Skeletal muscle satellite cell (primary cell): Measurements from ENCODE around the gene PANX2.

ENCODE experiments used
- H3K27me3 ChIP-seq: 2 replicates; pipeline ENCODE4 v1.7.0; 2013; ENCODE audit warnings: low read length; ENCODE audit not compliant: control insufficient read depth, insufficient read depth
- H3K36me3 ChIP-seq: 2 replicates; pipeline ENCODE4 v1.7.0; 2013; ENCODE audit warnings: mild to moderate bottlenecking, control low read depth, low read length; ENCODE audit not compliant: insufficient read depth
- H3K4me1 ChIP-seq: 2 replicates; pipeline ENCODE4 v1.7.0; 2013; ENCODE audit warnings: low read length; ENCODE audit not compliant: control insufficient read depth, insufficient read depth
- H3K4me2 ChIP-seq: 2 replicates; pipeline ENCODE4 v1.7.0; 2013; ENCODE audit warnings: mild to moderate bottlenecking, low read length
- H3K4me3 ChIP-seq: 2 replicates; pipeline ENCODE4 v1.7.0; 2013; ENCODE audit warnings: low read length
- H3K9ac ChIP-seq: 2 replicates; pipeline ENCODE4 v1.7.0; 2013; ENCODE audit warnings: mild to moderate bottlenecking, low read depth, low read length, moderate library complexity
- H3K9me3 ChIP-seq: replicated peaks from 2 replicates; pipeline ENCODE4 v1.7.0; 2013; ENCODE audit warnings: mild to moderate bottlenecking, control low read depth, low read length

Gene PANX2

GRCh38 chr22:50148991-50149721 is 21.4 kb upstream of the PANX2 start:
- H3K36me3 ChIP-seq: no peaks in the 10 kb centered on the region
- peak overlapping the region; percentile 50 for H3K4me3 ChIP-seq
- no peaks in the 10 kb centered on the region for H3K9me3 ChIP-seq
- H3K27me3 ChIP-seq: peaks cover 44% of the 10 kb centered on the region
- no peak overlapping the region for H3K9ac ChIP-seq
- H3K4me1 ChIP-seq: no peaks in the 10 kb centered on the region
- peak overlapping the region; percentile 76 for H3K4me2 ChIP-seq

- H3K9me3 ChIP-seq: no peaks in the 10 kb centered on the region
- H3K36me3 ChIP-seq: no peaks in the 10 kb centered on the region
- no peaks in the 10 kb centered on the region for H3K4me1 ChIP-seq
- H3K27me3 ChIP-seq: peaks cover 39% of the 10 kb centered on the region
- no peak overlapping the region for H3K4me2 ChIP-seq
- no peak overlapping the region for H3K4me3 ChIP-seq
- H3K9ac ChIP-seq: no peak overlapping the region
Observed at GRCh38 chr22:50150161-50151129, 20.1 kb upstream of the PANX2 start.

- no peak overlapping the region for H3K4me3 ChIP-seq
- no peaks in the 10 kb centered on the region for H3K9me3 ChIP-seq
- H3K36me3 ChIP-seq: no peaks in the 10 kb centered on the region
- H3K4me1 ChIP-seq: no peaks in the 10 kb centered on the region
- no peak overlapping the region for H3K9ac ChIP-seq
- H3K4me2 ChIP-seq: no peak overlapping the region
- H3K27me3 ChIP-seq: peaks cover 40% of the 10 kb centered on the region
Observed at GRCh38 chr22:50151571-50152537, 18.7 kb upstream of the PANX2 start.

GRCh38 chr22:50153056-50153755 is 17.3 kb upstream of the PANX2 start:
- H3K9ac ChIP-seq: no peak overlapping the region
- H3K27me3 ChIP-seq: peaks cover 53% of the 10 kb centered on the region
- no peaks in the 10 kb centered on the region for H3K4me1 ChIP-seq
- H3K4me3 ChIP-seq: no peak overlapping the region
- H3K9me3 ChIP-seq: no peaks in the 10 kb centered on the region
- no peaks in the 10 kb centered on the region for H3K36me3 ChIP-seq
- H3K4me2 ChIP-seq: no peak overlapping the region

- Histone ChIP-seq H3K9ac (no peak overlapping the region), H3K36me3 (no peaks in the 10 kb centered on the region), H3K4me2 (no peak overlapping the region), H3K4me3 (no peak overlapping the region), H3K27me3 (peaks cover 59% of the 10 kb centered on the region), H3K4me1 (no peaks in the 10 kb centered on the region), H3K9me3 (no peaks in the 10 kb centered on the region)
Observed at GRCh38 chr22:50153756-50154140, 16.8 kb upstream of the PANX2 start.

- Histone ChIP-seq H3K4me2 (no peak overlapping the region), H3K27me3 (peaks cover 64% of the 10 kb centered on the region), H3K4me3 (no peak overlapping the region), H3K9ac (no peak overlapping the region), H3K9me3 (no peaks in the 10 kb centered on the region), H3K36me3 (no peaks in the 10 kb centered on the region), H3K4me1 (no peaks in the 10 kb centered on the region)
Observed at GRCh38 chr22:50157709-50158375, 12.7 kb upstream of the PANX2 start.

- Histone ChIP-seq H3K4me3 (no peak overlapping the region), H3K4me1 (no peaks in the 10 kb centered on the region), H3K9me3 (no peaks in the 10 kb centered on the region), H3K36me3 (no peaks in the 10 kb centered on the region), H3K4me2 (no peak overlapping the region), H3K27me3 (peaks cover 68% of the 10 kb centered on the region), H3K9ac (no peak overlapping the region)
Observed at GRCh38 chr22:50160947-50161346, 9.6 kb upstream of the PANX2 start.

GRCh38 chr22:50161508-50162390 is 8.8 kb upstream of the PANX2 start:
- H3K9ac ChIP-seq: no peak overlapping the region
- H3K4me1 ChIP-seq: no peaks in the 10 kb centered on the region
- no peaks in the 10 kb centered on the region for H3K36me3 ChIP-seq
- H3K9me3 ChIP-seq: no peaks in the 10 kb centered on the region
- H3K4me3 ChIP-seq: no peak overlapping the region
- peaks cover 64% of the 10 kb centered on the region for H3K27me3 ChIP-seq
- H3K4me2 ChIP-seq: no peak overlapping the region

GRCh38 chr22:50162391-50162956 is 8.1 kb upstream of the PANX2 start:
- no peaks in the 10 kb centered on the region for H3K9me3 ChIP-seq
- no peak overlapping the region for H3K4me3 ChIP-seq
- H3K36me3 ChIP-seq: no peaks in the 10 kb centered on the region

More at GRCh38 chr22:50162391-50162956, 8.1 kb upstream of the PANX2 start:
- H3K27me3 ChIP-seq: peaks cover 57% of the 10 kb centered on the region
- no peaks in the 10 kb centered on the region for H3K4me1 ChIP-seq
- no peak overlapping the region for H3K4me2 ChIP-seq
- H3K9ac ChIP-seq: no peak overlapping the region
